WTC11 (cell line): ENCODE results near the gene GOLGA7B. TPM values are rescaled to one million over a fixed set of nuclear protein-coding genes. Genes with fewer than 3 reads are reported as not detected.

ENCODE experiments used
- ATAC-seq: fragments of 200-7000 bp; cut with Tn5 transposase; 2 replicates; pipeline ENCODE4 v1.10.0; 2021; ENCODE audit warnings: mild to moderate bottlenecking, moderate library complexity
- CTCF ChIA-PET: fragments of 300-600 bp; sonication (Branson Sonifier 250); formaldehyde crosslinking; loops from one replicate; lab custom pipeline; 2021; ENCODE audit warnings: antibody characterized with exemption; lab: Charles Lee
- POLR2A ChIA-PET: fragments of 350-600 bp; sonication (Branson Sonifier 250); formaldehyde crosslinking; loops from one replicate; lab custom pipeline; 2021; ENCODE audit warnings: antibody characterized with exemption; lab: Charles Lee
- DNase-seq: peaks from one replicate; pipeline ENCODE4 v3.0.0; 2021; ENCODE audit warnings: low spot score
- H3K27ac Mint-ChIP-seq: 2 replicates; pipeline ENCODE4 v1.8.0; 2021; ENCODE audit warnings: mixed read lengths
- H3K27me3 Mint-ChIP-seq: 2 replicates; pipeline ENCODE4 v1.8.0; 2021; ENCODE audit warnings: low read depth, mild to moderate bottlenecking, moderate library complexity, mixed read lengths
- H3K36me3 Mint-ChIP-seq: 2 replicates; pipeline ENCODE4 v1.8.0; 2021; ENCODE audit warnings: mixed read lengths
- H3K4me1 Mint-ChIP-seq: 2 replicates; pipeline ENCODE4 v1.8.0; 2022; ENCODE audit warnings: mixed read lengths
- H3K4me3 Mint-ChIP-seq: 2 replicates; pipeline ENCODE4 v1.8.0; 2021; ENCODE audit warnings: mild to moderate bottlenecking, moderate library complexity, mixed read lengths
- H3K9me3 Mint-ChIP-seq: 2 replicates; pipeline ENCODE4 v1.8.0; 2021; ENCODE audit warnings: mixed read lengths
- CREM ChIP-seq: sonication (generic); formaldehyde crosslinking; IDR thresholded peaks from 2 replicates; pipeline ENCODE4 v1.8.1; 2022; ENCODE audit warnings: mild to moderate bottlenecking, missing genetic modification reagents, moderate library complexity
- ESRRA ChIP-seq: sonication (generic); formaldehyde crosslinking; IDR thresholded peaks from 2 replicates; pipeline ENCODE4 v1.8.1; 2022; ENCODE audit warnings: mild to moderate bottlenecking, missing genetic modification reagents, borderline replicate concordance
- FOXK1 ChIP-seq: sonication (generic); formaldehyde crosslinking; IDR thresholded peaks from 2 replicates; pipeline ENCODE4 v1.8.0; 2022; ENCODE audit warnings: mild to moderate bottlenecking, moderate library complexity, missing genetic modification reagents
- NR1H2 ChIP-seq: sonication (generic); formaldehyde crosslinking; IDR thresholded peaks from 2 replicates; pipeline ENCODE4 v1.9.0; 2021; ENCODE audit warnings: mild to moderate bottlenecking, moderate library complexity, missing genetic modification reagents
- PRRX2 ChIP-seq: fragments of 250-450 bp; sonication (Bioruptor Pico); IDR thresholded peaks from 2 replicates; pipeline ENCODE4 v1.8.0; 2021; ENCODE audit warnings: mild to moderate bottlenecking
- RELA ChIP-seq: sonication (generic); formaldehyde crosslinking; IDR thresholded peaks from 2 replicates; pipeline ENCODE4 v1.8.1; 2022; ENCODE audit warnings: missing genetic modification reagents, mild to moderate bottlenecking, borderline replicate concordance
- SMAD4 ChIP-seq: sonication (generic); formaldehyde crosslinking; IDR thresholded peaks from 2 replicates; pipeline ENCODE4 v1.8.0; 2022; ENCODE audit warnings: mild to moderate bottlenecking, missing genetic modification reagents
- SP1 ChIP-seq: sonication (generic); formaldehyde crosslinking; conservative IDR thresholded peaks from 2 replicates; pipeline ENCODE4 v1.8.1; 2022; ENCODE audit warnings: missing genetic modification reagents
- TEAD4 ChIP-seq: sonication (generic); formaldehyde crosslinking; IDR thresholded peaks from 2 replicates; pipeline ENCODE4 v1.8.0; 2022; ENCODE audit warnings: mild to moderate bottlenecking, missing genetic modification reagents
- ZNF232 ChIP-seq: sonication (generic); formaldehyde crosslinking; IDR thresholded peaks from 2 replicates; pipeline ENCODE4 v1.8.0; 2022; ENCODE audit warnings: mild to moderate bottlenecking, missing genetic modification reagents
- ZNF263 ChIP-seq: sonication (generic); formaldehyde crosslinking; IDR thresholded peaks from 2 replicates; pipeline ENCODE4 v1.8.1; 2022; ENCODE audit warnings: low read depth, mild to moderate bottlenecking, moderate library complexity, missing genetic modification reagents
- ZNF317 ChIP-seq: sonication (generic); formaldehyde crosslinking; IDR thresholded peaks from 2 replicates; pipeline ENCODE4 v1.8.1; 2023; ENCODE audit warnings: low read depth, mild to moderate bottlenecking, moderate library complexity, missing genetic modification reagents, borderline replicate concordance
- ZNF671 ChIP-seq: fragments of 250-450 bp; sonication (Bioruptor Pico); IDR thresholded peaks from 2 replicates; pipeline ENCODE4 v1.8.0; 2021; ENCODE audit warnings: mild to moderate bottlenecking
- total RNA-seq: library from RNA; stranded (reverse); gene quantifications from 3 replicates; pipeline ENCODE4 v1.2.3, GENCODE V29; 2021
- TF ChIP-seq, protein P1 (sequence below): sonication (generic); formaldehyde crosslinking; IDR thresholded peaks from 2 replicates; pipeline ENCODE4 v1.8.0; 2023; ENCODE audit warnings: mild to moderate bottlenecking, missing genetic modification reagents
- TF ChIP-seq, protein P2 (sequence below): sonication (generic); formaldehyde crosslinking; IDR thresholded peaks from 2 replicates; pipeline ENCODE4 v1.8.0; 2023; ENCODE audit warnings: missing genetic modification reagents
- TF ChIP-seq, protein P3 (sequence below): sonication (generic); formaldehyde crosslinking; IDR thresholded peaks from 2 replicates; pipeline ENCODE4 v1.8.1; 2022; ENCODE audit warnings: missing genetic modification reagents, borderline replicate concordance
- TF ChIP-seq, protein P4 (sequence below): fragments of 250-450 bp; sonication (Bioruptor Pico); IDR thresholded peaks from 2 replicates; pipeline ENCODE4 v2.1.2; 2022; ENCODE audit warnings: mild to moderate bottlenecking, moderate library complexity
- TF ChIP-seq, protein P5 (sequence below): sonication (generic); formaldehyde crosslinking; IDR thresholded peaks from 2 replicates; pipeline ENCODE4 v1.8.1; 2023; ENCODE audit warnings: mild to moderate bottlenecking, missing genetic modification reagents, moderate library complexity
- TF ChIP-seq, protein P6 (sequence below): sonication (generic); formaldehyde crosslinking; IDR thresholded peaks from 2 replicates; pipeline ENCODE4 v1.8.1; 2023; ENCODE audit warnings: mild to moderate bottlenecking, missing genetic modification reagents

GOLGA7B gene
- total RNA-seq, 1 experiment from 2014 or later: 0.24 TPM

DNA sequence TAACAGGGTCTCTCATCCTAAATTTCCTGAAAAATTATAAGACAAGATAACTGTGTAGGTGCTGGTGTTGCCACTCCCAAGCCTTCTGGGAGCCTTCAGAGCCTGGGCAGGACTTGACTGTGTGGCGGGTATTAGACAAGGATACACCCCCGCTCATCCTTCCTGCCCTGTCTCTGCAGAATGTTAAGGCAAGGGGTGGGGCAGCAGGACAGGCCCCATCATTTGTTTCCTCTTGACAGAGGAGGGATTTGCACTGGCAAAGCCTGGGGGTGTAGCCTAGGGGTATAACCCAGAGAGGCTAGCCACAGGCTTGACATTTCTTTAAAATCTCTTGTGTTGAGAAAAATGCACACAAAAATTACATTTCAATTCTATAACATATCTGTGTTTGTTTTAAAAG, 63.5 kb downstream of the GOLGA7B start (continued):
- TF ChIP-seq, protein P1, sequence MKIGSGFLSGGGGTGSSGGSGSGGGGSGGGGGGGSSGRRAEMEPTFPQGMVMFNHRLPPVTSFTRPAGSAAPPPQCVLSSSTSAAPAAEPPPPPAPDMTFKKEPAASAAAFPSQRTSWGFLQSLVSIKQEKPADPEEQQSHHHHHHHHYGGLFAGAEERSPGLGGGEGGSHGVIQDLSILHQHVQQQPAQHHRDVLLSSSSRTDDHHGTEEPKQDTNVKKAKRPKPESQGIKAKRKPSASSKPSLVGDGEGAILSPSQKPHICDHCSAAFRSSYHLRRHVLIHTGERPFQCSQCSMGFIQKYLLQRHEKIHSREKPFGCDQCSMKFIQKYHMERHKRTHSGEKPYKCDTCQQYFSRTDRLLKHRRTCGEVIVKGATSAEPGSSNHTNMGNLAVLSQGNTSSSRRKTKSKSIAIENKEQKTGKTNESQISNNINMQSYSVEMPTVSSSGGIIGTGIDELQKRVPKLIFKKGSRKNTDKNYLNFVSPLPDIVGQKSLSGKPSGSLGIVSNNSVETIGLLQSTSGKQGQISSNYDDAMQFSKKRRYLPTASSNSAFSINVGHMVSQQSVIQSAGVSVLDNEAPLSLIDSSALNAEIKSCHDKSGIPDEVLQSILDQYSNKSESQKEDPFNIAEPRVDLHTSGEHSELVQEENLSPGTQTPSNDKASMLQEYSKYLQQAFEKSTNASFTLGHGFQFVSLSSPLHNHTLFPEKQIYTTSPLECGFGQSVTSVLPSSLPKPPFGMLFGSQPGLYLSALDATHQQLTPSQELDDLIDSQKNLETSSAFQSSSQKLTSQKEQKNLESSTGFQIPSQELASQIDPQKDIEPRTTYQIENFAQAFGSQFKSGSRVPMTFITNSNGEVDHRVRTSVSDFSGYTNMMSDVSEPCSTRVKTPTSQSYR: no peak
- no peak for TF ChIP-seq SMAD4 (CRISPR knock-in tag)
- TF ChIP-seq, protein P2, sequence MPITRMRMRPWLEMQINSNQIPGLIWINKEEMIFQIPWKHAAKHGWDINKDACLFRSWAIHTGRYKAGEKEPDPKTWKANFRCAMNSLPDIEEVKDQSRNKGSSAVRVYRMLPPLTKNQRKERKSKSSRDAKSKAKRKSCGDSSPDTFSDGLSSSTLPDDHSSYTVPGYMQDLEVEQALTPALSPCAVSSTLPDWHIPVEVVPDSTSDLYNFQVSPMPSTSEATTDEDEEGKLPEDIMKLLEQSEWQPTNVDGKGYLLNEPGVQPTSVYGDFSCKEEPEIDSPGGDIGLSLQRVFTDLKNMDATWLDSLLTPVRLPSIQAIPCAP: no peak
- TF ChIP-seq, all 79 proteins: peak for 0

DNA sequence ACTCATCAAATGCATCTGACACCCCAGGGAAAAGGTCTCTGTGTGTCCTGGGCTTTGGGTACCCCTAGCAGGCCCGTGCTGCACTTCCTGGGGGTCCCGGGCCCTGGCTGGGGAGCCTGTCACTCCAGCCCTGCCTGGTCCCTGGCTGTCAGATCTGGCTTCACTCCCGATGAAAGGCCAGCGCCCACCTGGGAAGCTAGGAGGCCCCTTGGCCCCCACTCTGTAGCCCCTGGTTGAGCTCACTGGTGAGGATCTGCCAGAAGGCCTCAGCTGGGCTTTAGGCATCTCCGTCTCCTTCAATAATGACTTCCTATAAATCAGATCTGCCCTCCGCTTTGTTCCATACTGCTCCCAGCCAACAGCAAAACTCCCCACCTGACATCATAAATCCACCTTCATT, 64.0 kb downstream of the GOLGA7B start:
- Mint-ChIP-seq H3K4me3 (no peak overlapping the region), H3K27ac (no peak overlapping the region), H3K27me3 (peaks cover 20% of the 10 kb centered on the region), H3K9me3 (no peaks in the 10 kb centered on the region), H3K36me3 (no peaks in the 10 kb centered on the region), H3K4me1 (peaks cover 14% of the 10 kb centered on the region)
- TF ChIP-seq ZNF671 (CRISPR knock-in tag): no peak
- TF ChIP-seq, protein P3, sequence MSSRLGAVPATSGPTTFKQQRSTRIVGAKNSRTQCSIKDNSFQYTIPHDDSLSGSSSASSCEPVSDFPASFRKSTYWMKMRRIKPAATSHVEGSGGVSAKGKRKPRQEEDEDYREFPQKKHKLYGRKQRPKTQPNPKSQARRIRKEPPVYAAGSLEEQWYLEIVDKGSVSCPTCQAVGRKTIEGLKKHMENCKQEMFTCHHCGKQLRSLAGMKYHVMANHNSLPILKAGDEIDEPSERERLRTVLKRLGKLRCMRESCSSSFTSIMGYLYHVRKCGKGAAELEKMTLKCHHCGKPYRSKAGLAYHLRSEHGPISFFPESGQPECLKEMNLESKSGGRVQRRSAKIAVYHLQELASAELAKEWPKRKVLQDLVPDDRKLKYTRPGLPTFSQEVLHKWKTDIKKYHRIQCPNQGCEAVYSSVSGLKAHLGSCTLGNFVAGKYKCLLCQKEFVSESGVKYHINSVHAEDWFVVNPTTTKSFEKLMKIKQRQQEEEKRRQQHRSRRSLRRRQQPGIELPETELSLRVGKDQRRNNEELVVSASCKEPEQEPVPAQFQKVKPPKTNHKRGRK (CRISPR knock-in tag): no peak
- TF ChIP-seq ZNF317 (CRISPR knock-in tag): no peak
- TF ChIP-seq, protein P4, sequence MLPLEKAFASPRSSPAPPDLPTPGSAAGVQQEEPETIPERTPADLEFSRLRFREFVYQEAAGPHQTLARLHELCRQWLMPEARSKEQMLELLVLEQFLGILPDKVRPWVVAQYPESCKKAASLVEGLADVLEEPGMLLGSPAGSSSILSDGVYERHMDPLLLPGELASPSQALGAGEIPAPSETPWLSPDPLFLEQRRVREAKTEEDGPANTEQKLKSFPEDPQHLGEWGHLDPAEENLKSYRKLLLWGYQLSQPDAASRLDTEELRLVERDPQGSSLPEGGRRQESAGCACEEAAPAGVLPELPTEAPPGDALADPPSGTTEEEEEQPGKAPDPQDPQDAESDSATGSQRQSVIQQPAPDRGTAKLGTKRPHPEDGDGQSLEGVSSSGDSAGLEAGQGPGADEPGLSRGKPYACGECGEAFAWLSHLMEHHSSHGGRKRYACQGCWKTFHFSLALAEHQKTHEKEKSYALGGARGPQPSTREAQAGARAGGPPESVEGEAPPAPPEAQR (CRISPR knock-in tag): no peak
- TF ChIP-seq NR1H2: no peak
- TF ChIP-seq RELA (CRISPR knock-in tag): no peak
- TF ChIP-seq, protein P5, sequence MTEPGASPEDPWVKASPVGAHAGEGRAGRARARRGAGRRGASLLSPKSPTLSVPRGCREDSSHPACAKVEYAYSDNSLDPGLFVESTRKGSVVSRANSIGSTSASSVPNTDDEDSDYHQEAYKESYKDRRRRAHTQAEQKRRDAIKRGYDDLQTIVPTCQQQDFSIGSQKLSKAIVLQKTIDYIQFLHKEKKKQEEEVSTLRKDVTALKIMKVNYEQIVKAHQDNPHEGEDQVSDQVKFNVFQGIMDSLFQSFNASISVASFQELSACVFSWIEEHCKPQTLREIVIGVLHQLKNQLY (CRISPR knock-in tag): no peak
- no peak for TF ChIP-seq TEAD4 (CRISPR knock-in tag)
- no peak for TF ChIP-seq FOXK1 (CRISPR knock-in tag)
- no peak for TF ChIP-seq ZNF263 (CRISPR knock-in tag)
- no peak for TF ChIP-seq SP1
- TF ChIP-seq PRRX2 (CRISPR knock-in tag): no peak
- TF ChIP-seq, protein P6, sequence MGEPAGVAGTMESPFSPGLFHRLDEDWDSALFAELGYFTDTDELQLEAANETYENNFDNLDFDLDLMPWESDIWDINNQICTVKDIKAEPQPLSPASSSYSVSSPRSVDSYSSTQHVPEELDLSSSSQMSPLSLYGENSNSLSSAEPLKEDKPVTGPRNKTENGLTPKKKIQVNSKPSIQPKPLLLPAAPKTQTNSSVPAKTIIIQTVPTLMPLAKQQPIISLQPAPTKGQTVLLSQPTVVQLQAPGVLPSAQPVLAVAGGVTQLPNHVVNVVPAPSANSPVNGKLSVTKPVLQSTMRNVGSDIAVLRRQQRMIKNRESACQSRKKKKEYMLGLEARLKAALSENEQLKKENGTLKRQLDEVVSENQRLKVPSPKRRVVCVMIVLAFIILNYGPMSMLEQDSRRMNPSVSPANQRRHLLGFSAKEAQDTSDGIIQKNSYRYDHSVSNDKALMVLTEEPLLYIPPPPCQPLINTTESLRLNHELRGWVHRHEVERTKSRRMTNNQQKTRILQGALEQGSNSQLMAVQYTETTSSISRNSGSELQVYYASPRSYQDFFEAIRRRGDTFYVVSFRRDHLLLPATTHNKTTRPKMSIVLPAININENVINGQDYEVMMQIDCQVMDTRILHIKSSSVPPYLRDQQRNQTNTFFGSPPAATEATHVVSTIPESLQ (CRISPR knock-in tag): no peak
- no peak for TF ChIP-seq ESRRA (CRISPR knock-in tag)
- no peak for TF ChIP-seq CREM
- no peak for TF ChIP-seq ZNF232 (CRISPR knock-in tag)
- ATAC-seq (no peak), DNase-seq (no peak)
- ChIA-PET CTCF (interaction anchor here (2.0 to 4.5 kb wide), 2 partner anchors 11 to 128 kb away, joined by 9 to 31 read pairs; no protein-coding TSS in a partner anchor), POLR2A (no interaction called here)
